HL-60/S4 treated with phorbol 12-myristate 13-acetate at 8.2 ng/mL for 4 days and 3 days (cell line): ENCODE data around the gene ZBP1.

Experiments
- in situ Hi-C: fragments of 300-500 bp; cut with MboI; formaldehyde crosslinking; loops from 2 replicates; pipeline ENCODE4 v1.15.0; 2022; ENCODE audit warnings: low sequenced_read_pairs

Gene ZBP1

DNA sequence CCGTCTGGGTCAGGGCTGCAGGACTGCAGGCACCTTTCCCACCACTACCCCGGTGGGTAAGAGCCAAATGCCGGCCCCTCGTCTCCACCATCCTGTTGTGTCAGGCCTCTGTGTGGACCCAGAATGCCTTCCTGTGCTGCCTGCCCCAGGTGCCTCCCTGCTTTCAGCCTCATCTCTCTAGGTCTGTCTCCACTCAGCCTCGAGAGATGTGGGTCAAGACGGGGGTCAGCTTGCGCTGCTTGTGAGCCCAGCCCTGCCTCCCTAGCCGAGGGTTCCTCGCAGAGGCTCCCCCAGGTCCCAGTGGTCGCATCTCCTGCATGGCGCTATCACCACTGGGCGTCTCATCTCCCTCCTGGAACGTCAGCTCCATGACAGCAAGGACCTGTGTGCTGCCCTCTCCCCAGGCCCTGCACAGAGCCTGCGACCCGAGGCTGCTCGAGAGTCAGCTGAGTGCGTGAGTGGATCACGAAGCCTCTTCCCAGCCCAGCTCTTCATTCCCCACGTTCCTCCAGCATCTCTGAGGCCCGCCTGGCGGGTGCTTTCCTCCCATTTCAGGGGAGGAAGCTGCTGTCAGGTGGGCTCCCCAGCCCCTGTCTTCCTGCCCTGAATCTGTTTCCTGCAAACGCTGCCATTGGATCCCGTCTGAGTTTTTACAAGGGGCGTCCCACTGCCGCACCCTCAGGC, 38.7 kb upstream of the ZBP1 start:
- in situ Hi-C loops, result no loop called here

DNA sequence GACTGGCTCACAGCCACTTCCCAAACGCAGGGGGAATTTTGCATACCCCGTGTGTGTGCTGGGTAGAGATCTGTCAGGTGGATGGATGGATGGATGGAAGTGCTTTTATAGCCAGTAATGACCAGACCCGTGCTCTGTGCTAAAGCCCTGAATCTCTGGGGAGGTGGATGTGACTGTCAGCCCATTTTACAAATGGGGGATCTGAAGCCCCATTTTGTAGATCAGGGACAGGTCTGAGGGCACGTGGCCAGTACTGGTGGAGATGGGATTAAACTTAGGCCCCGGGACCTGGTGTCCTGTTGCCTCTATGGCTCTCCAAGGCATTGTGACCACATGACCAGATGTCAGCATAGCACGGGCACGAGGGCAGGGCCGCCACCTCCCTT, 38.2 kb upstream of the ZBP1 start:
- in situ Hi-C loops, result no loop called here

DNA sequence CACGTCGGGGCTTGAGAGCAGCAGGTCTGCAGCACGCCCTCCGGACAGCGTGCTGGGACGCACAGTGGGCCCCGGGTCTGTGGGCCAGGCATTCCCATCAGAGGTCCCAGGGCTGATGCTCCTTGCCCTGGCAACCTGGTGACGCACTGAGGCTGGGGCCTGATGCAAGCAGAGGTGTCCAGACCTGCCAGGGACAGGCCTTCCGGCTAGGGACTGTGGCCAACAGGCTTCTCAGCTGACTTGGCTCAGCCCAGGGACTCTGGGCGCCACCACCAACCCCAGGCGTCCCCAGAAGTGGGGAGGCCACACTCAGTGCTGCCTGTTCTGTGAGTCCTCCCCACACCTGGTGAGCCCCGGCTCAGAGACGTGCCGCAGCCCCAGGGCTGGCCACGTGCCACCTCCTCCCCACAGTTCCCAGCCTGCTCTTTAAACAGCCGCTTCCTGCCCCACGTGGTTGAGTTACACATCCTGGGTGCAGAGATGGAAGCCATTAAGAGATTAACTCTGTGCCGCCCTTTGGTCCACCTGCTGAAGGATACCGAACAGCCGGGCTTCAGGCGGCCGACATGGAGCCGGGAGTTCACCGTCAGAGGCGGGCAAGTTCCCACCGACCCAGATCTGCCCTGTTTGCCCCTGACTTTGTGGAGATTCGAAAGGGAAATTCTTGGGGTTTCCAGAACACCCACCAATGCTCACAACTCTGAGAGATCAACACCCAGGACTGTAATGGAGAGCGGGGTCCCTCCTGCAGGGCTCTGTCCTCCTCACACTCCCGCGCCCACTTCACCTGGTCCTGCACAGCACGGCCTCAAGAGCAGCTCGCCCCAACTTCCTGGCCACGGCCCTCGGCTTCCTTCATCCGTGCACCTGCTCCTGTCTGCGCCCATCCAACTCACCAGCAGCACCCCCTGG, 37.6 kb upstream of the ZBP1 start:
- in situ Hi-C loops, result no loop called here

DNA sequence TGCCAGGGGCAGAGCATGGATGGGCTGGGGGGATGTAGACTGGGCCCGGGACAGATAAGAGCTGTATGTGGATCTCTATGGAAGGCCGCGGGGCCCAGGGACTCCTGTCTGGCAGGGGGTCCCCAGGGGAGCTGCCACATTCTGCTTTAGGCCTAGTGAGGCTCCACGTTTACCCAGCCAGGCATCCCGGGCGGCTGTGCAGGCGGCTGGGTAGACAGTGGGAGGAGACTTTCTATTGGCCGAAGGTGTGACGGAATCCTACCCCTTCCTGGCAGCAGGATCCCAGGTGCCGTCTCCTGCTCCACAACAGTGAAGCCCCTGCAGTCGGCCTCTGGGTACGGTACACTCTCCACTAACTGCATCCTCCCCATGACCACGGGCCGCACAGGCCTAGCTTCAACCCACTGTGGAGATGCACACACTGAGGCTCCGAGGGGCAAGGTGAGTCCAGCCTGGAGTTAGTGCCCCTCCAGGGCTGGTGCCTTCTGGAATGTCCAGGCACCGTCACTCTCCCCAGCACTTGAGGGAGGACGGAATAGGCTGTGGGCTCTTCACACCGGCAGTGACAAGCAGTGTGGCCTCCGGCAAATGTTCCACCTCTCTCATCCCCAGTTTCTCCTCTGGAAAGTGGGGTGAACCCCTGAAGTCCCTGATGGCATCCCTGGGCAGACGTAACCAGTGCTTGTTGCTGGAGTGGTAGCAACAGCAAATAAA, 36.8 kb upstream of the ZBP1 start:
- in situ Hi-C loops, result no loop called here

DNA sequence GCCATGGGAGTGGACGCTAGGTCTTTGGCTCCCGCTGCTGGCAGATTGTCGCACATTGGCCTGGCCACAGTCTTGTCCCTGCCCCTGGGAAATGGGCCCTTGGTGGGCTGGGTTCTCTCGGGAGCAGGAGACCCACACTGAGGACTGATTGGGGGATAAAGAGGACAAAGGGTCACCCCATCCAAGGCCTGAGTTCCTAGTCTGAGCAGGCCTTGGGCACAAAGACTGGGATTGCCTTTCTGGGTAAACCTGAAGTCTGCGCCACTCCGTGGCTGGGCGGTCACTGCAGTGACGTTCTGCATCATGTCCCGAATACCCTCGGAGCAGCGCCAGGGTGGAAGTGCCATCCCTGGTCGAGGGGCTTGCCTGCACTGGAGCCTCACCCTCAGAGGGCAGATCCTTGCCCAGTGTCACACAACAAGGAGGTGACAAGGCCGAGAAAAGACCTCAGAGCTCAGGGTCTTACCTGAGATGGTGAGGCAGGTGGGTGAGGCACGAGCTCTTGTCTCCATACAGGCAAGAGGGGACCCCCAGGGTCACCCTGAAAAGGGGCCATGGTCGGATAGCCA, 36.1 kb upstream of the ZBP1 start:
- in situ Hi-C loops, result no loop called here

DNA sequence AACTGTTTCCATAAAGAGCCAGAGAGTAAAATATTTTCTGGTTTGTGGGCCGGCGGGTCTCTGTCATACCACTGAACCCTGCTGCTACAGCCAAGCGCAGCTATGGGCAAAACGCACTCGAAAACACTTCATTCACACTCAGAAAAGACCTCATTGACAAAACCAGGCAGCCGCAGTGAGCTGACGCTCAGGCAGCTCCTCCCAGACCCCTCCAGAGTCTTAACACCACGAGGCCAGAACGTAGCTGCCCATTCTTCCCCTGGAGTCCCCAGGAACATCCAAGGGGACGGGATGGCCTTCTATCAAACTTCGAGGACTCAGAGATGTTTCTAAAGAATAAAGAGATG, 35.6 kb upstream of the ZBP1 start:
- in situ Hi-C loops, result no loop called here

DNA sequence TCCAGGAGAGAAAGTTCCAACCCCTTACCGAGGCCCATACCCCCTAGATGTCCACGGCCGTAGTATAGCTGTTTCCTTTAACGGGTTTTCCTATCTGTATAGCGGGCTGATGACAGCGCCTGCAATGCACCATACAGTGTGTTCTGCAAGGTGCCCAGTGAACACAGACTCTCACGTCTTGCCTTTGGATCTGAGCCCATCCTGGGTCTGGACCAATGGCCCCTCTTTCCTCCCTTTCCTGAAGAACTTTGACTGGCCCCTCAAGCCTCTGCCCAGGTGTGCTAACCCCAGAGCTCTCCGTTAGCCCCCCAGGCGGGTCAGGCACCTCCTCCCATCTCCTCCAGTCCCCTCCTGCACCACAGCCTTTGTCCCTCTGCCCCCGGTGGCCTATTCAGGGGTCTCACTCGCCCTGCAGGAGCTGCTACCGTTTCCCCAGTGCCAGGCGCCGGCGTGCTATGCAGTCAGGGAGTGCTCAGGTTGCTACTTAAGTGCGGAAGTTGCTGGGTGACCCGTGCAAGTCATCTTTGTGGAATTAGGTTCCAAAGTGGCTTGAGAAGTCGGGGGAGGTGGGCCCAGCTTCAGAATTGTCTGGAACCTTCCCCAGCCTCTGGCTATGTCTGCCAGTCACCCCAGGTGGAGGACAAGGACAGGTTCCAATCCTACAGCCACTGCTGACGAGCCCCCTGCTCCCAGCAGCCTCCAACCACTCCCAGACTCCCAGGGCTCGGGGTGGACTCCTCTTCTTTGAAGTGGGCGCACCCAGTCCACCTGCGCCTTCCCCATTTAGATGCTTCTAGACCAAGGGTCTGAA, 35.0 kb upstream of the ZBP1 start:
- in situ Hi-C loops, result no loop called here

DNA sequence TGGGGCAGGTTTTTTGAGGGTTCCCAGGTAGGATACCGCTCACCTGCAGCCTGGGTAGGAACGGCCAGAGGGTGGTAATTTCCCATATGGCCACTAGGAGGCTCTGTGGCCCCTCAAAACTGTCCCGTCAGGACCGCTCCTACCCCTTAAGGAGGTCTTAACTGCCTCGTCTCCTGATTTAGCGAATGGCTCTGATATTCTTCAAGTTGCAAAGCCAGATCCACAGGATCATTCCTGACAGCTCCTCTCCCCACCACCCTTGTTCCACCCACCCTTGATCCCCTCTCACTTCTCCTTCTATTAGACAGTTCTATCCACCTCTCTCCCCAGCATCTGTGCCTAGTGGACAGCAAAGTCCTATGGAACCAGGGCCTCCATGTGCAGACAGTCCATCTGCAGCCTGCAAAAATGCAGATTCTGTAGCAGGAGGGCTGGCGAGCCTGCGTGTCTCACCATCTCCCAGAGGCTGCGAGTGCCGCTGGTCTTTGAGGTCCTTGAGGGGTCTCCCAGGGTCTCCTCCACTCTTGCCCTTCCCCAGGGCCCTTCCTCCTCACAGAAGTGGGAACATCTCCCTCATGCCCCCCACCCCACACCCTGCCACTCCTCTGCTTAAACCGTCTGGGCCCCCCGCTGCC, 34.3 kb upstream of the ZBP1 start:
- in situ Hi-C loops, result no loop called here

DNA sequence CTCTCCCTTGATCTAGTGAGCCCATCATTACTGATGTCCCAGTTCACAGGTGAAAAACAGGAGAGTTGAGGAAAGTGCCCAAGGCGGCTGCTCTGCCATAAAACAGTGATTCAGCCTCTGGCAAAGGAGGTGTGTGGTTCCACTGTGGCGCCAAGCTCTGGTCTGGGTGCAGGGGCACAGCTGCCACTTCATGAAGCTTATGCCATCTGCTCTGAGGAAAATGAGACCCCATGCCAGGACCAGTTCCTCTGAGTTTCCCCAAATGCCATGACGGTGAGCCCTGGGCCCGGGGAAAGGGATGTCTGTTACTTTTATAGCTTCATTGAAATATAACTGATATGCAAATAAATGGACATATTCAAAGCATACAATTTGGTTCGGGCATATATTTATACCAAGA, 33.7 kb upstream of the ZBP1 start:
- in situ Hi-C loops, result no loop called here

DNA sequence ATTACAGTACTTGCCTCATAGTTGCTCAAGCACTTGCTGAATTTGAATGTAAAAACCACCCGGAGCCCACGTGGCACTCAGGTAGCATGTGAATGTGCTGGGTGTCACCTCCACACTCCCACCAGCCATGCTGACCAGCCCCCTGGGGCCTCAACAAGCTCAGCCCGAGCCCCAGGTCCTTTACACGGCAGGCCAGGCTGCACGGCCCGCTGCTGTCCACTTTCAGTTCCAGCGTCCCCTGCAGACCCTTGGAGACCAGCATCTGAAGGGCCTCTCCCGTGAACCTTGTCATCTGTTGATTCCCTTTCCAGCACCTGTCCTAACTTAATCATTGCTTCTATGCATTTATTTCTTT, 33.3 kb upstream of the ZBP1 start:
- in situ Hi-C loops, result no loop called here

DNA sequence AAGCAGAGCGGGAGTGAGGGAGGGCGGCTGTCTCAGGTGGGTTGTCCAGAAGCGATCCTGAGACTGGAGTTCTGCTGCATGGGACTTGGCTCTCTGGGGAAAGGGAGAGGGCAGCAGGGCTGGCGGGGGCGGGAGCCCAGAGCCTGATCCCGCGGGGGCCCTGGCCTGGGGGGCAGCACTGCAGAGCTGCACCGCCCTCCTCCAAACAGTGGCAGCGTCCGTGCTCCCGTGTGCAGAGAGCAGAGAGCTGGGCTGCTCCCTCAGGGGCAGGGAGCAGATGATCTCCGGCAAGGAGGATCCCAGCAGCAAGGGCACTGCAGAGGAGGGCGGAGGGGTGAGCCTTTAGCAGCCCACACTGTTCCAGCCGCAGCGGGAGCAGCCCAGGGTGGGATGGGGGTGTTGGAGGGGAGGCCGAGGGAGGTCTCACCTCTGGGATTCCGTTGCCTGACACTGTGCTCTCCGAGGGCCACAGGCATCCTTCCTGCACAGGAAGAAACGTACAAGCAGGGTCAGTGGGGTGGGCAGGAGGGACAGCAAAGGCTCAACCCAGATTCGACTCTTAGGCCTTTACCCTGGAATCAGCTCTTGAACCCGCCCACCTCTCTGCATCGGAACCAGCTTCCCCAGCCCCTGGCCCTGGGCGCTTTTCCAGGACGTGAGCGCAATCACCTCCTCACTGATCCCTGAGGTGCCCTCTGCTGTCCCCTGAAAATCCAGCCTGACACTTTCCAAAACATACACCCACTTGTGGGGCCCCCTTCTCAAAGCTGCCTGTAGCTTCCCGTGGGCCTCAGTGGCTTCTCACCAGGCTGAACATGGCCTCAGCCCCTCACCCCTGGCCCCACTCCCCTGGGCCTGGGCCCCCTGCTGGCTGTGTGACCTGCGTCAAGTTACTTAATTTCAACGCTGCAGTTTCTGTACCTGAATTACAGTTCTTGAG, 32.6 kb upstream of the ZBP1 start:
- in situ Hi-C loops, result no loop called here

DNA sequence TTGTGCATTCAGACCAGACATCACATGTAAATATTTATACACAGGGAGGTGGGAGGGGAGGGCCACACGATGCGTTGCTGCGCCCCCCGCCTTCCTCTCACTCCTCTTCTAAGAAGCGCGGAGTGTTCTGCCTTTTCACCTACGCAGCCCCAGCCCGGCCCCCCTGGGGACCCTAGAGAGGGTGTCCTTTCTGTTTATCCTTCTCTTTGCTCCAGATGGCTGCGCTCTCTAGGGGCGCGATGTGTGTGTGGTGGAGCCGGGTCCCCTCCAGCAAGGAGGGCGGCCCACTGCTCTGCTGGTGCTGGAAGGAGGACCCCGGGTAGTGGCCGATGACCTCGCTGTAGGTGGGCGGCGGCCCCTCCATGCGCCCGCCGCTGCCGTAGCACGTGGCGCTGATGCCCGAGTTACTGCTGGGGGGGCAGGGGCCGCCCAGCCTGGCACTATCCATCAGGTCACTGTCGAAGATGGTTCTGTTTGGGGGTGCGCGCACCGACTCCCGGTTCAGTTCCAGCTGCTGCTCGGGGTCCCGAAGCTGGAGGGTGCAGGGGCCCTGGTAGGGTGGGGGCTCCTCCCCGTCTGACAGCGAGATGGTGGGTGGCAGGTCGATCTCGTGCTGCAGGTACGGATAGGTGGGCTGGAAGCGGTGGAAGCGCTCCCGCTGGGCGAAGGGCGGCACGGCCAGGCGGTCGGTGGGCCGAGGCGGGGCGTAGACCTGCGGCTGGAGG, 31.8 kb upstream of the ZBP1 start:
- in situ Hi-C loops, result no loop called here

DNA sequence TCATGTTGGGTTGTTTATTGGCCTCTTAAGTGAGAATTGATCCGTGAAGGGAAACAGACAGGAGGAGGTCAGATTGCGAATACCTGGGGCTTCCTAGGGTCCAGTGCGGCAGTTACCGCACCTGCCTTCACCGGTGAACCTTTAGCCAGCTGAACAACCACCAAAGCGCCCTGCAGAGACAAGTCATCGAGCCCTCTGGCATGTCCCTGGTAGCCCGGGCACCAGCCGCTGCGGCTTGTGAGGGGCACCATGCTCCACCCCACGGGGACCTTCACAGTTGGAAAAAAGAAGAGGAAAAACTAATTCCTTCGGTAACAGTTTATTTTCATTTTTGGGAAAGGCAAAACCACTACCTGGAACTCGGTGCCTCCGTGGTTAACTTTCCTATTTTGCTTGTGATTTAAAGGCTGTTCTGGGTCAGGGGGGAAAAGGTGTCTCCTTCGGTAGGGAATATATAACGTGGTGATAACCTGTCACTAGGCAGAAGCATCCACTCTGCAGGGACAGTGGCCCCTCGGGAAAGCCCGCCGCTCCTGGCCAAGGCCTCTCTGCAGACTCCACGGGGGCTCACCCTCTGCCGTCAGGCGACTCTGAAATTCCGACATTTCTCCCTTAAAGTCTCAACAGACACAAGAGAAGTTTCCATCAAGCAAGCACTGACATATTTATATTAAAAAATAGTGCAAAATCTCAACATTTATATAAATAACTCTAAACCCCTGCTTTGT, 30.7 kb upstream of the ZBP1 start:
- in situ Hi-C loops, result no loop called here

DNA sequence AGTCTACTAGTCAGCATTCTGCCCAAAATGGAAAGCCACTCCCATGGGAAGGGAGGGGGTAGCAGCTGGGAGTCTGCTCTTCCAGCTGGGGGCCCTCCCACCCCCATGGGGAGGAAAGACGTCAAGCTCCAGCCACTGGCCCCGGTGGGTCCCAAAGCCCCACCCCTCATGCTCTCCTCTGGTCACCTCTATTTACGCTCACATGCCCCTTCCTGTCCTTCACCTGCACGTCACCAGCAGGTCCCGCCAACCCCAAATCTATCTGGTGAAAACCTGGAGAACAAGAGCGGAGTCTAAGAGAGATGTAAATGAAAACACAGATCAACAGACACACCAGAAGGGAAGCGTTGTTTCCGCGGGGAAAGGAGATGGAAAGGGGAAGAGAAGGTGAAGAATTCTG, 30.0 kb upstream of the ZBP1 start:
- in situ Hi-C loops, result no loop called here

DNA sequence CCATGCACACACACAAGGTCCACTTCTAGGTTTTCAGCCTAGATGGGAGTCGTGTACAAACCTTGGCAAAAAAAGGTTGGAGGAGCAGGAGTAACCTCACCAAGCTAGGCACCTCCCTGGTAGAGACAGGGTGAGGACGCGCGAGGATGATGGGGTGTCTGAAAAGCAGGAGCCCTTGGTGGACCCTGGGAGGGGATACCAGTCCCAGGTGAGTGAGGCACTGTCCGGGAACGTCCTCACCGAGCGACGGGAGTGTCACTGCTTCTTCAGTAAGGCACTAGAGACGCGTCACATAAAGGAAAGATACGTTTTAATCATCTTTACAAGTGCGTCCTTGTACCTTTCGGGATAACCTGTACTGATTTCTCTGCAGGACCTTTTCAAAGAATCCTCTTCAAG, 29.4 kb upstream of the ZBP1 start:
- in situ Hi-C loops, result no loop called here

DNA sequence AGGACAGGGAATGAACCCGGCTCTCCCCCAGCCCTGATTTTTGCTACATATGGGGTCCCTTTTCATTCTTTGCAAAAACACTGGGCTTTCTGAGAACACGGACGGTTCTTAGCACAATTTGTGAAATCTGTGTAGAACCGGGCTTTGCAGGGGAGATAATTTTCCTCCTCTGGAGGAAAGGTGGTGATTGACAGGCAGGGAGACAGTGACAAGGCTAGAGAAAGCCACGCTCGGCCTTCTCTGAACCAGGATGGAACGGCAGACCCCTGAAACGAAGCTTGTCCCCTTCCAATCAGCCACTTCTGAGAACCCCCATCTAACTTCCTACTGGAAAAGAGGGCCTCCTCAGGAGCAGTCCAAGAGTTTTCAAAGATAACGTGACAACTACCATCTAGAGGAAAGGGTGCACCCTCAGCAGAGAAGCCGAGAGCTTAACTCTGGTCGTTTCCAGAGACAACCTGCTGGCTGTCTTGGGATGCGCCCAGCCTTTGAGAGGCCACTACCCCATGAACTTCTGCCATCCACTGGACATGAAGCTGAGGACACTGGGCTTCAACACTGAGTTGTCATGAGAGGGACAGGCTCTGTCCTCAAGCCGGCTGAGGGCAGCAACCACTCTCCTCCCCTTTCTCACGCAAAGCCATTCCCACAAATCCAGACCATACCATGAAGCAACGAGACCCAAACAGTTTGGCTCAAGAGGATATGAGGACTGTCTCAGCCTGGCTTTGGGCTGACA, 28.8 kb upstream of the ZBP1 start:
- in situ Hi-C loops, result no loop called here
